Mesothelial cell of epicardium (in vitro differentiated cells): ENCODE data around the gene SRPX. TPM values are rescaled to one million over a fixed set of nuclear protein-coding genes. Genes with fewer than 3 reads are reported as not detected.

Source experiments
- DNase-seq, 2 experiments: peaks; one replicate each; pipeline ENCODE4 v3.0.0; 2021; ENCODE audit warnings: low spot score in 2 of 2; ENCODE audit not compliant: unreplicated experiment in 2 of 2
- H3K27ac Mint-ChIP-seq: 2 replicates; pipeline ENCODE4 v1.8.0; 2021; ENCODE audit warnings: mixed read lengths
- H3K27me3 Mint-ChIP-seq: 2 replicates; pipeline ENCODE4 v1.8.0; 2021; ENCODE audit warnings: low read depth, mixed read lengths
- H3K36me3 Mint-ChIP-seq: 2 replicates; pipeline ENCODE4 v1.8.0; 2021; ENCODE audit warnings: mixed read lengths
- H3K4me1 Mint-ChIP-seq: 2 replicates; pipeline ENCODE4 v1.8.0; 2021; ENCODE audit warnings: mixed read lengths
- H3K4me3 Mint-ChIP-seq: 2 replicates; pipeline ENCODE4 v1.8.0; 2021; ENCODE audit warnings: mild to moderate bottlenecking, moderate library complexity, mixed read lengths
- H3K9me3 Mint-ChIP-seq: 2 replicates; pipeline ENCODE4 v1.8.0; 2021; ENCODE audit warnings: mixed read lengths
- CTCF ChIP-seq: fragments of 200-600 bp; sonication (generic); IDR thresholded peaks from one replicate; pipeline ENCODE4 v1.5.0; 2021; ENCODE audit warnings: antibody characterized with exemption; ENCODE audit not compliant: unreplicated experiment
- total RNA-seq: library from RNA; stranded (reverse); gene quantifications from 3 replicates; pipeline ENCODE4 v1.2.1, GENCODE V29; 2021

The SRPX gene
- total RNA-seq, 1 donor from 2014 or later = 17.1 TPM

- TF ChIP-seq CTCF = no peak
- no peak overlapping the region for H3K27ac Mint-ChIP-seq
Observed at GRCh38 chrX:38116706-38117105, 104.0 kb downstream of the SRPX start.

DNA sequence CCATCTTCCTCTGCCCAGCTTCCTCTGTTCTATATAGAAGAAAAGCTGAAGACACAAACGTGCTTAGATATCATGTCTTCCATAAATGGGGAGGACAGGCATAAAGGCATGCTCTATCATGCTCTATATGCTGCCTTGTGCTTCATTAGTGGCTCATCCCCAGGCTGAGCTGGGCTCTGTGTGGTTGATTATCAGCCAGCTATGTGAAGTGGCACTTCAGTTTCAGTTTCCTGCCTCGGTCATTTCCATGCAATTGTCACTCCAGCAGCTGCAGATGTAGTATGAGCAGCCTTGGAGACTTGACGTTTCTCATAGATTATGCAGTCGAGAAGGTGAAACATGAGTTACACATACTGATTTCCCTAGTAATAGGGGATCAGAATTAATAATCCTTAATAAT is 108.1 kb downstream of the SRPX start:
- H3K27ac Mint-ChIP-seq = no peak overlapping the region
- H3K4me3 Mint-ChIP-seq = no peak overlapping the region
- no peak for DNase-seq
- H3K9me3 Mint-ChIP-seq = peaks cover 42% of the 10 kb centered on the region
- no peaks in the 10 kb centered on the region for H3K27me3 Mint-ChIP-seq
- H3K36me3 Mint-ChIP-seq = peaks cover 2% of the 10 kb centered on the region
- H3K4me1 Mint-ChIP-seq = no peaks in the 10 kb centered on the region
- no peak for TF ChIP-seq CTCF

More at GRCh38 chrX:38116706-38117105, 104.0 kb downstream of the SRPX start:
- no peak overlapping the region for H3K4me3 Mint-ChIP-seq
- H3K36me3 Mint-ChIP-seq = peaks cover 2% of the 10 kb centered on the region
- no peak for DNase-seq
- H3K4me1 Mint-ChIP-seq = no peaks in the 10 kb centered on the region
- H3K27me3 Mint-ChIP-seq = no peaks in the 10 kb centered on the region
- peaks cover 33% of the 10 kb centered on the region for H3K9me3 Mint-ChIP-seq

GRCh38 chrX:38111196-38111595 is 109.5 kb downstream of the SRPX start:
- no peaks in the 10 kb centered on the region for H3K4me1 Mint-ChIP-seq
- peaks cover 39% of the 10 kb centered on the region for H3K9me3 Mint-ChIP-seq
- peaks cover 2% of the 10 kb centered on the region for H3K36me3 Mint-ChIP-seq
- no peak for TF ChIP-seq CTCF
- H3K4me3 Mint-ChIP-seq = no peak overlapping the region
- no peak overlapping the region for H3K27ac Mint-ChIP-seq
- DNase-seq = no peak
- H3K27me3 Mint-ChIP-seq = no peaks in the 10 kb centered on the region

DNA sequence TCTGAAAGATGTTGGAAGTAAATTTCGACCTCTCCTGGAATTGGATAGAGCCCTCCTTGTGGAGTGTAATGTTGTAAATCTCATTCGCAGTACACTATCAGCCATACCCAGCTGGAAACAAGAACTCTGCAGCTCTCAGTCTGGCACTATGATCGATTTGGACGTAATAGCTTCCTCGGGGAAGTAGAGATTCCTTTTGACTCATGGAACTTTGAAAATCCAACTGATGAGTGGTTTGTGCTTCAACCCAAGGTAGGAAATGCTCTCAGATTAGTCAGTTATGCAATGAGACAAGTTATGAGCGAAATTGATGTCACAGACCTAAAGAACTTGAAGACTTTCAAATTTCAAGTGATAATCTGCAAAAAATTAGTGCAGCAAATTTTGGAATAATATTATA is 110.4 kb downstream of the SRPX start:
- Mint-ChIP-seq H3K4me1 (no peaks in the 10 kb centered on the region), H3K36me3 (no peaks in the 10 kb centered on the region), H3K4me3 (no peak overlapping the region), H3K9me3 (peaks cover 35% of the 10 kb centered on the region), H3K27me3 (no peaks in the 10 kb centered on the region), H3K27ac (no peak overlapping the region)
- DNase-seq = no peak
- TF ChIP-seq CTCF = no peak

- DNase-seq = no peak
- Mint-ChIP-seq H3K36me3 (no peaks in the 10 kb centered on the region), H3K9me3 (peaks cover 35% of the 10 kb centered on the region), H3K4me1 (no peaks in the 10 kb centered on the region), H3K27me3 (no peaks in the 10 kb centered on the region), H3K27ac (no peak overlapping the region), H3K4me3 (no peak overlapping the region)
- no peak for TF ChIP-seq CTCF
Observed at GRCh38 chrX:38109042-38109898, 111.4 kb downstream of the SRPX start.
